Endodermal cell (in vitro differentiated cells): ENCODE data around the gene MYORG. TPM values are rescaled to one million over a fixed set of nuclear protein-coding genes. Genes with fewer than 3 reads are reported as not detected.
"Not testable (repeated sequence)": the region's sequence is repeated elsewhere in the genome, so short reads cannot be mapped to it uniquely, and the experiment has no call there.

Experiments
- DNase-seq: peaks from one replicate; pipeline ENCODE4 v3.0.0-alpha.2; 2017
- H3K27ac ChIP-seq: 2 replicates; pipeline ENCODE4 v1.5.1; 2013; ENCODE audit warnings: mild to moderate bottlenecking, low read depth, low read length, moderate library complexity
- H3K27me3 ChIP-seq: 2 replicates; pipeline ENCODE4 v1.6.1; 2013; ENCODE audit warnings: mild to moderate bottlenecking, low read length, moderate library complexity; ENCODE audit not compliant: insufficient read depth, control insufficient read depth, poor library complexity, severe bottlenecking
- H3K36me3 ChIP-seq: 2 replicates; pipeline ENCODE4 v1.7.0; 2013; ENCODE audit warnings: mild to moderate bottlenecking, low read length, moderate library complexity; ENCODE audit not compliant: control insufficient read depth, insufficient read depth
- H3K4me1 ChIP-seq: one replicate; pipeline ENCODE4 v1.7.0; 2013; ENCODE audit warnings: low read length; ENCODE audit not compliant: control insufficient read depth, insufficient read depth
- H3K4me3 ChIP-seq: 2 replicates; pipeline ENCODE4 v1.5.1; 2013; ENCODE audit warnings: mild to moderate bottlenecking, low read length, moderate library complexity
- H3K9ac ChIP-seq: 2 replicates; pipeline ENCODE4 v1.6.1; 2013; ENCODE audit warnings: mild to moderate bottlenecking, low read length, moderate library complexity; ENCODE audit not compliant: poor library complexity, severe bottlenecking; ENCODE audit errors: extremely low read depth
- H3K9me3 ChIP-seq: 2 replicates; pipeline ENCODE4 v1.6.1; 2013; ENCODE audit warnings: mild to moderate bottlenecking, low read length, moderate library complexity; ENCODE audit not compliant: control insufficient read depth
- H3K27ac Mint-ChIP-seq: 2 replicates; pipeline ENCODE4 v1.8.0; 2020; ENCODE audit warnings: mixed read lengths
- H3K27me3 Mint-ChIP-seq: 2 replicates; pipeline ENCODE4 v1.8.0; 2021; ENCODE audit warnings: mild to moderate bottlenecking, mixed read lengths; ENCODE audit not compliant: insufficient read depth
- H3K36me3 Mint-ChIP-seq: 2 replicates; pipeline ENCODE4 v1.8.0; 2020; ENCODE audit warnings: low read depth, mixed read lengths
- H3K4me1 Mint-ChIP-seq: 2 replicates; pipeline ENCODE4 v1.8.0; 2020; ENCODE audit warnings: mixed read lengths
- H3K4me3 Mint-ChIP-seq: 2 replicates; pipeline ENCODE4 v1.8.0; 2020; ENCODE audit warnings: mild to moderate bottlenecking, moderate library complexity, mixed read lengths
- H3K9me3 Mint-ChIP-seq: 2 replicates; pipeline ENCODE4 v1.8.0; 2020; ENCODE audit warnings: mild to moderate bottlenecking, mixed read lengths
- CTCF ChIP-seq: fragments of 200-600 bp; sonication (generic); conservative IDR thresholded peaks from 2 replicates; pipeline ENCODE4 v1.5.0; 2021; ENCODE audit warnings: antibody characterized with exemption, mild to moderate bottlenecking
- WGBS, 2 experiments: methylation state at CpG; one replicate each; pipeline versions ENCODE4 v1.1.5 to v1.1.7; 2013; ENCODE audit warnings: missing lambda C conversion rate in 2 of 2, mixed read lengths in 1 of 2; ENCODE audit not compliant: insufficient coverage in 1 of 2, insufficient read length in 1 of 2; 5-methylcytosine and 5-hydroxymethylcytosine counted together
- total RNA-seq, 2 donors: library from RNA; stranded (reverse); fragmentation: NEBNext Ultra II Directional in 1 of 2; extraction: Animal tissue kit (Norgen Biotek cat#: 25700) in 1 of 2; gene quantifications; 2 replicates in 1 of 2; 3 replicates in 1 of 2; pipeline ENCODE4 v1.2.1, GENCODE V29; 2021

Gene MYORG
- total RNA-seq, 2 donors from 2014 or later: 56.7 to 58.8 TPM

- Mint-ChIP-seq H3K4me1 (peaks cover 16% of the 10 kb centered on the region), H3K9me3 (peaks cover 63% of the 10 kb centered on the region), H3K4me3 (no peak overlapping the region), H3K27ac (no peak overlapping the region), H3K36me3 (peaks cover 78% of the 10 kb centered on the region), H3K27me3 (no peaks in the 10 kb centered on the region)
- Histone ChIP-seq H3K27me3 (no peaks in the 10 kb centered on the region), H3K9ac (no peak overlapping the region), H3K4me3 (no peak overlapping the region), H3K36me3 (peaks cover 75% of the 10 kb centered on the region), H3K9me3 (peaks cover 55% of the 10 kb centered on the region), H3K4me1 (no peaks in the 10 kb centered on the region), H3K27ac (no peak overlapping the region)
- TF ChIP-seq CTCF: no peak
- no peak for DNase-seq
- WGBS, 2 experiments: 97% methylated on average over 21 to 23 of the region's 23 CpGs
Observed at GRCh38 chr9:34370335-34370969, 6.2 kb downstream of the MYORG start.

- Histone ChIP-seq H3K27ac (no peak overlapping the region), H3K27me3 (no peaks in the 10 kb centered on the region), H3K36me3 (peaks cover 75% of the 10 kb centered on the region), H3K4me1 (no peaks in the 10 kb centered on the region), H3K9ac (no peak overlapping the region), H3K4me3 (no peak overlapping the region), H3K9me3 (peaks cover 55% of the 10 kb centered on the region)
- Mint-ChIP-seq H3K36me3 (peaks cover 78% of the 10 kb centered on the region), H3K27me3 (no peaks in the 10 kb centered on the region), H3K9me3 (peaks cover 63% of the 10 kb centered on the region), H3K27ac (no peak overlapping the region), H3K4me3 (no peak overlapping the region), H3K4me1 (peaks cover 18% of the 10 kb centered on the region)
- 80 to 91% methylated on average over 1 to 4 of the region's 4 CpGs for WGBS, 2 experiments
- no peak for DNase-seq
- no peak for TF ChIP-seq CTCF
Observed at GRCh38 chr9:34369636-34370035, 7.1 kb downstream of the MYORG start.

GRCh38 chr9:34368796-34369195 lies 7.9 kb downstream of the MYORG start:
- not testable (repeated sequence) for H3K27me3 Mint-ChIP-seq, DNase-seq, H3K4me3 ChIP-seq, H3K4me1 ChIP-seq, H3K9ac ChIP-seq, H3K4me3 Mint-ChIP-seq, H3K27me3 ChIP-seq, H3K27ac ChIP-seq, H3K27ac Mint-ChIP-seq
- peaks cover 19% of the 10 kb centered on the region for H3K4me1 Mint-ChIP-seq
- H3K36me3 Mint-ChIP-seq: peaks cover 72% of the 10 kb centered on the region
- Histone ChIP-seq H3K9me3 (peaks cover 55% of the 10 kb centered on the region), H3K36me3 (peaks cover 74% of the 10 kb centered on the region)
- WGBS, 2 experiments: 88 to 95% methylated on average over 3 to 5 of the region's 5 CpGs
- peaks cover 63% of the 10 kb centered on the region for H3K9me3 Mint-ChIP-seq

- not testable (repeated sequence) for H3K27me3 ChIP-seq, DNase-seq, H3K4me3 Mint-ChIP-seq, H3K9ac ChIP-seq, H3K27ac ChIP-seq, H3K27ac Mint-ChIP-seq, H3K27me3 Mint-ChIP-seq, H3K4me1 ChIP-seq
- peaks cover 69% of the 10 kb centered on the region for H3K36me3 Mint-ChIP-seq
- H3K4me1 Mint-ChIP-seq: peaks cover 26% of the 10 kb centered on the region
- H3K9me3 Mint-ChIP-seq: peaks cover 62% of the 10 kb centered on the region
- 97 to 100% methylated on average over 3 of the region's 3 CpGs for WGBS, 2 experiments
- peaks cover 66% of the 10 kb centered on the region for H3K36me3 ChIP-seq
- peak overlapping the region; percentile 50 for H3K4me3 ChIP-seq
- H3K9me3 ChIP-seq: peaks cover 55% of the 10 kb centered on the region
Observed at GRCh38 chr9:34367751-34368410, 8.8 kb downstream of the MYORG start.
